ENCODE results near the gene TTLL5.

DNA sequence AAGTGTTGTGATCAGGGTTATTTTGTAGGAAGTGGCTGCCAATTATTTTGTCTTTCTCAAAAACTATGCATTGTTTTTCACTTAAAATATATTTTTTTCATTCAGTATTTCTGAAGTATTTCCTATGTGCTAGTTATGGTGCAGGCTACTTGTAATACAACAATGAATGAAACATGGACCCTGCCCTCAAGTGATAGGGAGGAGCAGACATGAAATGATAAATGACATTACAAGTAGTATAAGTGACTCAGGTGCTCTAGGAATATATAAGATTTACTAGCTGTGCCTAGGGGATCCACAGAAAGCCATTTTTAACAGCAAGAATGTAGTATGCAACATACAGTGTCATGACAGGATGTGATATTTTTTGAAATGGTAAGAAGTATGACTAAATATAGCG, 65.3 kb downstream of the TTLL5 start:
- TF ChIP-seq POLR2A (IDR thresholded peaks at IDR 0.05) = no peak
- TF ChIP-seq CTCF (IDR thresholded peaks at IDR 0.05) = no peak
